KMS-11 (cell line): Measurements from ENCODE around the gene ADARB1.

Experiments used
- H2AFZ ChIP-seq: fragments of 200-600 bp; sonication (generic); 2 replicates; pipeline ENCODE4 v1.6.1; 2016; ENCODE audit warnings: antibody characterized with exemption, mixed run types, low read depth
- H3K27ac ChIP-seq: fragments of 200-600 bp; sonication (generic); 2 replicates; pipeline ENCODE4 v1.6.1; 2016; ENCODE audit warnings: mild to moderate bottlenecking, mixed run types
- H3K27me3 ChIP-seq: fragments of 200-600 bp; sonication (generic); 2 replicates; pipeline ENCODE4 v1.6.1; 2017; ENCODE audit warnings: mild to moderate bottlenecking, low read depth, mixed run types, moderate library complexity; ENCODE audit not compliant: insufficient read depth
- H3K36me3 ChIP-seq: fragments of 200-600 bp; sonication (generic); 2 replicates; pipeline ENCODE4 v1.6.1; 2017; ENCODE audit warnings: mild to moderate bottlenecking, mixed run types; ENCODE audit not compliant: insufficient read depth
- H3K4me1 ChIP-seq: fragments of 200-600 bp; sonication (generic); 2 replicates; pipeline ENCODE4 v1.6.1; 2016; ENCODE audit warnings: mild to moderate bottlenecking, low read depth, mixed run types; ENCODE audit not compliant: poor library complexity, severe bottlenecking
- H3K4me2 ChIP-seq: fragments of 200-600 bp; sonication (generic); 2 replicates; pipeline ENCODE4 v1.7.0; 2016; ENCODE audit warnings: mild to moderate bottlenecking, mixed run types
- H3K4me3 ChIP-seq: fragments of 200-600 bp; sonication (generic); IDR thresholded peaks from 2 replicates; pipeline ENCODE4 v1.6.1; 2017; ENCODE audit warnings: low read depth, low read length, mixed read lengths; ENCODE audit not compliant: insufficient read depth
- H3K79me2 ChIP-seq: fragments of 200-600 bp; sonication (generic); 2 replicates; pipeline ENCODE4 v1.6.1; 2016; ENCODE audit warnings: low read depth, mixed run types; ENCODE audit not compliant: insufficient read depth
- H3K9ac ChIP-seq: fragments of 200-600 bp; sonication (generic); 2 replicates; pipeline ENCODE4 v1.6.1; 2016; ENCODE audit warnings: mild to moderate bottlenecking, mixed run types
- H4K20me1 ChIP-seq: fragments of 200-600 bp; sonication (generic); 2 replicates; pipeline ENCODE4 v1.6.1; 2016; ENCODE audit warnings: mild to moderate bottlenecking, mixed run types; ENCODE audit not compliant: insufficient read depth
- TF ChIP-seq, protein P1 (sequence below): fragments of 200-600 bp; sonication (generic); conservative IDR thresholded peaks from 2 replicates; pipeline ENCODE4 v1.6.1; 2017; ENCODE audit warnings: low read depth, mild to moderate bottlenecking, antibody characterized with exemption, low read length, moderate library complexity, mixed read lengths

Gene ADARB1

DNA sequence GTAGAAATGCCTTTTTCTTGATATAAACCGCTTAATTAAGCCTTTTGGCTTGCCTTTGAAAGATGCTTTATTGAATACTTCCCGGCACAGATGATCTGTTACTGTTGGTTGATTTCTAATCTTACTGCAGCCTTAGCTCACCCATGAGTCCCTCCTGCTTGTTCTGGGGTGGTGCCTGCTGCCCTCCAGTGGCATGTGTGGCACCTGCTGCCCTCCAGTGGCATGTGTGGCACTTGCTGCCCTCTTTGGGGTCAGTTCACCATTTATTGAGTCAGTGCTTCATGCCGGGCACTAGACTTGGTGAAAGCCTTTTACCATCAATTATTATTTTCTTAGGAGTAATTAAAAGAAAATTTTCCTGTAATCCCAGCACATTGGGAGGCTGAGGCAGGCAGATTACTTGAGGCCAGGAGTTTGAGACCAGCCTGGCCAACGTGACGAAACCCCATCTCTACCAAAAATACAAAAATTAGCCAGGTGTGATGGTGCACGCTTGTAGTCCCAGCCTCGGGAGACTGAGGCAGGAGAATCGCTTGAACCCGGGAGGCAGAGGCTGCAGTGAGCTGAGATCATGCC, 54.3 kb downstream of the ADARB1 start:
- Histone ChIP-seq H3K79me2 (no peaks in the 10 kb centered on the region), H3K4me3 (no peak overlapping the region), H3K36me3 (no peaks in the 10 kb centered on the region), H3K27ac (no peak overlapping the region), H3K4me2 (peak overlapping the region; percentile 98), H3K9ac (no peak overlapping the region), H3K4me1 (peaks cover 66% of the 10 kb centered on the region), H3K27me3 (no peaks in the 10 kb centered on the region), H4K20me1 (no peaks in the 10 kb centered on the region), H2AFZ (no peak overlapping the region)
- TF ChIP-seq, protein P1, sequence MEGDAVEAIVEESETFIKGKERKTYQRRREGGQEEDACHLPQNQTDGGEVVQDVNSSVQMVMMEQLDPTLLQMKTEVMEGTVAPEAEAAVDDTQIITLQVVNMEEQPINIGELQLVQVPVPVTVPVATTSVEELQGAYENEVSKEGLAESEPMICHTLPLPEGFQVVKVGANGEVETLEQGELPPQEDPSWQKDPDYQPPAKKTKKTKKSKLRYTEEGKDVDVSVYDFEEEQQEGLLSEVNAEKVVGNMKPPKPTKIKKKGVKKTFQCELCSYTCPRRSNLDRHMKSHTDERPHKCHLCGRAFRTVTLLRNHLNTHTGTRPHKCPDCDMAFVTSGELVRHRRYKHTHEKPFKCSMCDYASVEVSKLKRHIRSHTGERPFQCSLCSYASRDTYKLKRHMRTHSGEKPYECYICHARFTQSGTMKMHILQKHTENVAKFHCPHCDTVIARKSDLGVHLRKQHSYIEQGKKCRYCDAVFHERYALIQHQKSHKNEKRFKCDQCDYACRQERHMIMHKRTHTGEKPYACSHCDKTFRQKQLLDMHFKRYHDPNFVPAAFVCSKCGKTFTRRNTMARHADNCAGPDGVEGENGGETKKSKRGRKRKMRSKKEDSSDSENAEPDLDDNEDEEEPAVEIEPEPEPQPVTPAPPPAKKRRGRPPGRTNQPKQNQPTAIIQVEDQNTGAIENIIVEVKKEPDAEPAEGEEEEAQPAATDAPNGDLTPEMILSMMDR: peak; percentile 94

DNA sequence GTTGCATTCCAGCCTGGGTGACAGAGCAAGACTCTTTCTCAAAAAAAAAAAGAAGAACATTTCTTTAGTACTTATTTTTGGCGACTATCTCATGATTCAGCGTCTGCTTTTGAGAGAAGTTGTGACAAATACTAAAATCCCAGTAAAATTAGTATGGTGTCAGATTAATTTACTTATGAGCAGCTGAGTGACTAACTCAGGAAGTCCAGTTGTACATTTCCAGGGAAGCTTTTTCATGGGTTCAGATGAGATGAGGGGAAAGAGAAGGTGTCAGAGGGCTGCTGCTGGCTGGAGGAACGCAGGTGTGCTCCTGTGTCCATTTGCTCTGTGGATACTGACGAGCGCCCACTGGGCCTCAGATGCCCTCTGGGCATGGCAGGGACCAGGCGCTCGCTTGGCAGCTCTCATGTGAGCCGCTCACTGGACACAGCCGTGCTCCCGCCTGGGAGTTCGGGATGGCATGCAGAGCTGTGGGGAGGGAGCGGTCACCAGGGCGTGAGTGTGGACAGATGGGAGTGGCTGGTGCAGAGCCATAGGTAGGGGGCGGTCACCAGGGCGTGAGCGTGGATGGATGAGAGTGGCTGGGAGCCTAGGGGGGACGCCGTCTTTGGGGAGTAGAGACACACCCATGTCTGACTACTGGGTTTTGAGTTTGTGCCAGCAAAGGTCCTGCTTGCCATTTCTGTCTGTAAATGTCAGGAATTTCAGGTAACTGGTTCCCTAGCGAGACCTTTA, 55.0 kb downstream of the ADARB1 start:
- no peak overlapping the region for H3K9ac ChIP-seq
- H3K4me1 ChIP-seq: peaks cover 60% of the 10 kb centered on the region
- no peak overlapping the region for H2AFZ ChIP-seq
- H3K27ac ChIP-seq: peak overlapping the region; percentile 69; the same call in 1 of the 2 replicates
- no peak overlapping the region for H3K4me3 ChIP-seq
- no peaks in the 10 kb centered on the region for H3K27me3 ChIP-seq
- H3K79me2 ChIP-seq: no peaks in the 10 kb centered on the region
- TF ChIP-seq, protein P1: no peak
- no peaks in the 10 kb centered on the region for H4K20me1 ChIP-seq
- H3K36me3 ChIP-seq: no peaks in the 10 kb centered on the region
- peak overlapping the region; percentile 98 for H3K4me2 ChIP-seq

DNA sequence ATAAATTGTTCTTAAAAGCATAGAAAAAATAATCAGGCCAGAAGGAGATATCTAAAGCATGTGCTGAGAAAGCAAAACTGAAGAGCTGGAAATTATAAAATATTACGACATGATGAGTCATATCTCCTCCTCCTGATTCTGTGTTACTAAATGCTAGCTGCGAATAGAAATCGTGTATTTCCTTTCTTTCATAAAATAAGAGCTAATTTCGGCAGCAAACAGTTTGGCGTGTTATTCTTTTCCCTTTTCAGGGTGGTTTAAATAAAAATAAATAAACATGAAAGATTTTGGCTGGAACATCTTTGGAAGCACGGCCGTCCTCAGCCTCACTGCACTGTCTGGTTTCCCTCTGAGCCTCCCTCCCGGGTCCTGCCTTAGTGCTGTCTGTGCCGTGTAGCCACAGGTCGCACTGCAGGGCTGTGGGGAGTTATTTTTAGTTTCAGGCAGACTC, 56.0 kb downstream of the ADARB1 start:
- Histone ChIP-seq H3K4me1 (peaks cover 52% of the 10 kb centered on the region), H3K4me3 (no peak overlapping the region), H3K27me3 (no peaks in the 10 kb centered on the region), H2AFZ (no peak overlapping the region), H3K4me2 (peak overlapping the region; percentile 98), H3K36me3 (no peaks in the 10 kb centered on the region), H4K20me1 (no peaks in the 10 kb centered on the region), H3K79me2 (no peaks in the 10 kb centered on the region), H3K27ac (peak overlapping the region; percentile 69), H3K9ac (peak overlapping the region; percentile 45; the same call in 1 of the 2 replicates)
- TF ChIP-seq, protein P1: no peak

DNA sequence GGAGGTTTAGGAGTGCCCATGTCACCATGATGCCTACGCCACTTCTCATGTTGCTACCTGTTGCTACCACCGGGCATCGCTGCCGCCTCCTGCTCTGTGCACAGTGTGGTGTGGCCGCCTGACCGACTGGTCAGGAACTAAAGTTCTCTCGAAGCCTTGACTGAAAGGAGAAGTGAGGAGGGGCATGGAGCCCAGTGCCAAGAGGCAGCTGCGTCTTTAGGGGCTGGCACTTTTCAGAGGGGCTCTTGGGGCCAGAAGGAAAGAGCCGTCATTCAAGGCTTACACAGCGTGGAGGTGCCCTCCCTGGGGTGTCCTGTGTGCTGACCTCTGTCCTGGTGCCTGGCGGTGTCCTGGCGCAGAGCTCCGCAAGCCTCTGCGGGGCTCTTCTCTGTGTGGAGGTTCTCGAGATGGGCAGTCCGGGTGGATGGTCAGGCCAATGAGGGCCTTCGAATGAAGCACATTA, 57.2 kb downstream of the ADARB1 start:
- TF ChIP-seq, protein P1: no peak
- Histone ChIP-seq H3K9ac (0 out of 2 replicates have a peak overlapping the region, but pooled peaks have one; percentile 45), H3K27me3 (no peaks in the 10 kb centered on the region), H4K20me1 (no peaks in the 10 kb centered on the region), H3K79me2 (no peaks in the 10 kb centered on the region), H3K4me2 (peak overlapping the region; percentile 98; the same call in 1 of the 2 replicates), H3K4me1 (peaks cover 51% of the 10 kb centered on the region), H2AFZ (no peak overlapping the region), H3K36me3 (no peaks in the 10 kb centered on the region), H3K27ac (peak overlapping the region; percentile 69; the same call in 1 of the 2 replicates), H3K4me3 (no peak overlapping the region)
